MM.1S (cell line): Measurements from ENCODE around the gene VEGFB.

Experiments
- EZH2 ChIP-seq: fragments of 300-600 bp; sonication (generic); optimal IDR thresholded peaks from 2 replicates; pipeline ENCODE3; 2017; ENCODE audit warnings: low read depth, mild to moderate bottlenecking, antibody characterized with exemption, low read length, mixed read lengths
- EZH2phosphoT487 ChIP-seq: fragments of 300-600 bp; sonication (generic); IDR thresholded peaks from 2 replicates; pipeline ENCODE4 v1.6.1; 2018; ENCODE audit warnings: antibody characterized with exemption, low read length
- TF ChIP-seq, protein P1 (sequence below): fragments of 300-600 bp; sonication (generic); IDR thresholded peaks from 2 replicates; pipeline ENCODE4 v1.5.1; 2016; ENCODE audit warnings: antibody characterized with exemption, low read length, mixed read lengths

DNA sequence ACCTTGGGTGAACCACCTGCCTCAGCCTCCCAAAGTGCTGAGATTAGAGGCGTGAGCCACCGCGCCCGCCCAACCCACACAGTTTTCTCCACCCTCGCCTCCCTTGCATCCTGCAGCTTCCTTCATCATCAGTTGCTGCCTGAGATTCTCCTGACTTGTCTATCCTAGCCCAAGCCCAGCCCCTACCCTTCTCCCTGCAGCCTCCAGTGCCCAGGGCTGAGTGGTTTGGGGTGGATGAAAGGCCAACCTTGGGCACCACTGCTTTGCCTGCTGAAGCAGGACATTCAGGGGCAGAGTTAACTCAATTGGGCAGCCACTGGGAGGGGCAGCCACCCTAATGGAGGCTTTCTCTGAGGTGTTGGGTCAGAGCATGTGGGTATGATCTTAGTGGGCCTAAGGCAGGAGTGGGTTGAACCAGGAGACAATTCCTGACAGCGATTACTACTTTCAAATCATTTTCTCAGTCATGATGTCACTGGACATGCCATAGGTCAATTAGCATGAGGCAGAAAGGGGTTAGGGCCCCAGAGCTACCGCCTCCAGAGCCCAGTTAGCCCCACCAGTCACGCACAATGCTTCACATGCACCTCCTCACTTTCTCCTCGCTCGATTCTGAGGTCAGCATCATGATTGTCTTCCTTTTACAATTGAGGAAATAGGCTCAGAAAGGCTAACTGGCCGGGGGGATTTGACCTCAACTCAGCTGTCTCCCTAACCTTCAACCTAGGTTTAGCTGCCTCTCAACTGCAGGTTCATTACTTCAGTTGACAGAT lies 5.5 kb downstream of the VEGFB start:
- TF ChIP-seq, protein P1, sequence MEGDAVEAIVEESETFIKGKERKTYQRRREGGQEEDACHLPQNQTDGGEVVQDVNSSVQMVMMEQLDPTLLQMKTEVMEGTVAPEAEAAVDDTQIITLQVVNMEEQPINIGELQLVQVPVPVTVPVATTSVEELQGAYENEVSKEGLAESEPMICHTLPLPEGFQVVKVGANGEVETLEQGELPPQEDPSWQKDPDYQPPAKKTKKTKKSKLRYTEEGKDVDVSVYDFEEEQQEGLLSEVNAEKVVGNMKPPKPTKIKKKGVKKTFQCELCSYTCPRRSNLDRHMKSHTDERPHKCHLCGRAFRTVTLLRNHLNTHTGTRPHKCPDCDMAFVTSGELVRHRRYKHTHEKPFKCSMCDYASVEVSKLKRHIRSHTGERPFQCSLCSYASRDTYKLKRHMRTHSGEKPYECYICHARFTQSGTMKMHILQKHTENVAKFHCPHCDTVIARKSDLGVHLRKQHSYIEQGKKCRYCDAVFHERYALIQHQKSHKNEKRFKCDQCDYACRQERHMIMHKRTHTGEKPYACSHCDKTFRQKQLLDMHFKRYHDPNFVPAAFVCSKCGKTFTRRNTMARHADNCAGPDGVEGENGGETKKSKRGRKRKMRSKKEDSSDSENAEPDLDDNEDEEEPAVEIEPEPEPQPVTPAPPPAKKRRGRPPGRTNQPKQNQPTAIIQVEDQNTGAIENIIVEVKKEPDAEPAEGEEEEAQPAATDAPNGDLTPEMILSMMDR: no peak
- TF ChIP-seq EZH2phosphoT487: no peak
- no peak for TF ChIP-seq EZH2
